ENCODE measurements around the gene LYRM2.

The LYRM2 gene

GRCh38 chr6:89528866-89529265 is 109.7 kb downstream of the LYRM2 start:
- POLR2A ChIA-PET: no interaction called here
- no peak for TF ChIP-seq CTCF (IDR thresholded peaks at IDR 0.05; ENCODE audit: insufficient read depth, low read length, missing control alignments)
- no peak for DNase-seq (ENCODE audit: low read depth, low spot score)
- no peak overlapping the region for H3K4me3 ChIP-seq (ENCODE audit: low read depth, low read length)
- CTCF ChIA-PET: no interaction called here

GRCh38 chr6:89527634-89528033 is 110.9 kb downstream of the LYRM2 start:
- POLR2A ChIA-PET: no interaction called here
- DNase-seq (ENCODE audit: low read depth, low spot score): no peak

GRCh38 chr6:89526563-89526869 is 112.0 kb downstream of the LYRM2 start:
- CTCF ChIA-PET: no interaction called here
- TF ChIP-seq CTCF (IDR thresholded peaks at IDR 0.05; ENCODE audit: insufficient read depth, low read length, missing control alignments): no peak
- POLR2A ChIA-PET: no interaction called here
- no peak overlapping the region for H3K4me3 ChIP-seq (ENCODE audit: low read depth, low read length)
- DNase-seq (ENCODE audit: low read depth, low spot score): no peak

More at GRCh38 chr6:89527634-89528033, 110.9 kb downstream of the LYRM2 start:
- no peak overlapping the region for H3K4me3 ChIP-seq (ENCODE audit: low read depth, low read length)
- no peak for TF ChIP-seq CTCF (IDR thresholded peaks at IDR 0.05; ENCODE audit: insufficient read depth, low read length, missing control alignments)
- CTCF ChIA-PET: no interaction called here

- DNase-seq (ENCODE audit: low read depth, low spot score): no peak
- POLR2A ChIA-PET: no interaction called here
- no peak for TF ChIP-seq CTCF (IDR thresholded peaks at IDR 0.05; ENCODE audit: insufficient read depth, low read length, missing control alignments)
- no peak overlapping the region for H3K4me3 ChIP-seq (ENCODE audit: low read depth, low read length)
- CTCF ChIA-PET: no interaction called here
Observed at GRCh38 chr6:89525786-89526562, 112.6 kb downstream of the LYRM2 start.

- no peak for DNase-seq (ENCODE audit: low read depth, low spot score)
- ChIA-PET POLR2A (no interaction called here), CTCF (no interaction called here)
- TF ChIP-seq CTCF (IDR thresholded peaks at IDR 0.05; ENCODE audit: insufficient read depth, low read length, missing control alignments): no peak
- H3K4me3 ChIP-seq (ENCODE audit: low read depth, low read length): no peak overlapping the region
Observed at GRCh38 chr6:89522778-89523177, 115.8 kb downstream of the LYRM2 start.

GRCh38 chr6:89520736-89521135 is 117.8 kb downstream of the LYRM2 start:
- TF ChIP-seq CTCF (IDR thresholded peaks at IDR 0.05; ENCODE audit: insufficient read depth, low read length, missing control alignments): no peak
- ChIA-PET CTCF (no interaction called here), POLR2A (no interaction called here)
- no peak overlapping the region for H3K4me3 ChIP-seq (ENCODE audit: low read depth, low read length)
- no peak for DNase-seq (ENCODE audit: low read depth, low spot score)
